ENCODE data around the gene ASPA.

- TF ChIP-seq, protein P1, sequence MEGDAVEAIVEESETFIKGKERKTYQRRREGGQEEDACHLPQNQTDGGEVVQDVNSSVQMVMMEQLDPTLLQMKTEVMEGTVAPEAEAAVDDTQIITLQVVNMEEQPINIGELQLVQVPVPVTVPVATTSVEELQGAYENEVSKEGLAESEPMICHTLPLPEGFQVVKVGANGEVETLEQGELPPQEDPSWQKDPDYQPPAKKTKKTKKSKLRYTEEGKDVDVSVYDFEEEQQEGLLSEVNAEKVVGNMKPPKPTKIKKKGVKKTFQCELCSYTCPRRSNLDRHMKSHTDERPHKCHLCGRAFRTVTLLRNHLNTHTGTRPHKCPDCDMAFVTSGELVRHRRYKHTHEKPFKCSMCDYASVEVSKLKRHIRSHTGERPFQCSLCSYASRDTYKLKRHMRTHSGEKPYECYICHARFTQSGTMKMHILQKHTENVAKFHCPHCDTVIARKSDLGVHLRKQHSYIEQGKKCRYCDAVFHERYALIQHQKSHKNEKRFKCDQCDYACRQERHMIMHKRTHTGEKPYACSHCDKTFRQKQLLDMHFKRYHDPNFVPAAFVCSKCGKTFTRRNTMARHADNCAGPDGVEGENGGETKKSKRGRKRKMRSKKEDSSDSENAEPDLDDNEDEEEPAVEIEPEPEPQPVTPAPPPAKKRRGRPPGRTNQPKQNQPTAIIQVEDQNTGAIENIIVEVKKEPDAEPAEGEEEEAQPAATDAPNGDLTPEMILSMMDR (IDR thresholded peaks at IDR 0.05): no peak
- no peak for TF ChIP-seq POLR2AphosphoS5 (IDR thresholded peaks at IDR 0.05)
Observed at GRCh38 chr17:3440451-3440850, 35.3 kb upstream of the ASPA start.

Measured in sigmoid colon (tissue), 4 donors.